GM12892 (cell line): ENCODE results near the gene FHAD1.

Experiments used
- DNase-seq: peaks from one replicate; pipeline ENCODE4 v3.0.0; 2011; ENCODE audit not compliant: insufficient read length
- FAIRE-seq: peaks from 2 replicates; lab custom pipeline; 2011; peaks lifted over from hg19 to GRCh38; lab: Jason Lieb, UNC
- POLR2A ChIP-seq: IDR thresholded peaks from 2 replicates; pipeline ENCODE4 v1.6.1; 2011; ENCODE audit warnings: low read depth, low read length, control low read depth
- POLR2AphosphoS5 ChIP-seq: IDR thresholded peaks from 2 replicates; pipeline ENCODE4 v1.6.1; 2011; ENCODE audit warnings: low read depth, low read length, control low read depth
- TAF1 ChIP-seq: IDR thresholded peaks from 2 replicates; pipeline ENCODE4 v1.6.1; 2011; ENCODE audit warnings: low read depth, mild to moderate bottlenecking, control low read depth, low read length, borderline replicate concordance

Gene FHAD1

GRCh38 chr1:15400627-15401026 lies 153.6 kb downstream of the FHAD1 start:
- no peak for DNase-seq
- TF ChIP-seq POLR2A, result no peak
- TF ChIP-seq TAF1, result no peak
- TF ChIP-seq POLR2AphosphoS5, result no peak
- FAIRE-seq, result no peak

GRCh38 chr1:15401391-15402055 lies 154.5 kb downstream of the FHAD1 start:
- FAIRE-seq, result no peak
- TF ChIP-seq POLR2AphosphoS5 (no peak), POLR2A (no peak), TAF1 (no peak)
- DNase-seq, result no peak

GRCh38 chr1:15402809-15403450 lies 155.9 kb downstream of the FHAD1 start:
- FAIRE-seq, result peak; percentile 60
- no peak for DNase-seq
- no peak for TF ChIP-seq POLR2AphosphoS5
- TF ChIP-seq TAF1, result no peak
- no peak for TF ChIP-seq POLR2A

GRCh38 chr1:15403962-15404580 lies 157.0 kb downstream of the FHAD1 start:
- FAIRE-seq (no peak), DNase-seq (no peak)

GRCh38 chr1:15405106-15405850 lies 158.3 kb downstream of the FHAD1 start:
- TF ChIP-seq POLR2A (no peak), TAF1 (no peak)
- FAIRE-seq (no peak), DNase-seq (no peak)

More at GRCh38 chr1:15403962-15404580, 157.0 kb downstream of the FHAD1 start:
- TF ChIP-seq POLR2A (no peak), POLR2AphosphoS5 (no peak), TAF1 (no peak)

GRCh38 chr1:15406614-15407559 lies 159.9 kb downstream of the FHAD1 start:
- no peak for FAIRE-seq
- DNase-seq, result no peak
- TF ChIP-seq TAF1 (no peak), POLR2A (no peak), POLR2AphosphoS5 (no peak)

GRCh38 chr1:15407580-15407979 lies 160.6 kb downstream of the FHAD1 start:
- FAIRE-seq (no peak), DNase-seq (no peak)
- TF ChIP-seq TAF1 (no peak), POLR2A (no peak), POLR2AphosphoS5 (no peak)

- FAIRE-seq (no peak), DNase-seq (no peak)
- TF ChIP-seq TAF1 (no peak), POLR2AphosphoS5 (no peak), POLR2A (no peak)
These were observed 161.9 kb downstream of the FHAD1 start for GRCh38 chr1:15408890-15409387.

GRCh38 chr1:15409388-15410222 lies 162.6 kb downstream of the FHAD1 start, which contains the start of gene EFHD2:
EFHD2 (plus strand) TSS chr1:15409888; CDS start chr1:15409972, 84 bp downstream.
- FAIRE-seq (peak; percentile 57), DNase-seq (peak; percentile 91)
- TF ChIP-seq POLR2AphosphoS5 (0 out of 2 replicates have a peak, but pooled peaks have one; percentile 39), POLR2A (peak; percentile 90), TAF1 (no peak)
